Measurements from ENCODE around the gene KCTD6. TPM values are rescaled to one million over a fixed set of nuclear protein-coding genes. Genes with fewer than 3 reads are reported as not detected.

KCTD6 gene
- total and polyA plus RNA-seq, 7 donors = 4.6 to 25.3 (median 12.0) TPM

DNA sequence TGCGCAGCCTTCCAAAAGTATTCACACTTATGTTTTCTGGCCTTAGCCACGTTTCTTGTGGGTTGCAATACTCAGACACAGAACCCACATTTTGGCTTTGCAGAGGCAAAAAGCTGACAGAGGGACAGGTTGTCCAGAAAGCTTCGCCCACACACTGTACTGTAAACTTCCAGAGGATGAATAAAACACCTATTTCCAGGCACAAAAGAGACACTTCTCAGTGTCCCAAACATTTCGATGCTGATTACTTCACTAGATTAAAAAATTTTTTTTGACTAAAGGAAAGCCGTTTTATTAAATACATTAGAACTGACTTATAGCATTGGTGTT is 28.0 kb upstream of the KCTD6 start:
- TF ChIP-seq CTCF (IDR thresholded peaks at IDR 0.05) (no peak), EP300 (IDR thresholded peaks at IDR 0.05) (no peak), POLR2A (IDR thresholded peaks at IDR 0.05) (no peak)
- Histone ChIP-seq H3K27ac (no peak overlapping the region), H3K27me3 (no peaks in the 10 kb centered on the region), H3K9me3 (no peaks in the 10 kb centered on the region), H3K4me1 (peaks cover 0 to 13% (median 7%) of the 10 kb centered on the region in 4 donors), H3K36me3 (no peaks in the 10 kb centered on the region), H3K4me3 (peak overlapping the region in 2 of 4 donors; percentile 11 to 37)
- WGBS, 2 donors = 36 to 43% methylated on average over 5 of the region's 5 CpGs
- intact Hi-C loops (cut with DNase I) = loop anchor here (1.0 kb wide), 1 partner anchor 68 kb away; no protein-coding TSS in a partner anchor
- DNase-seq = no peak

DNA sequence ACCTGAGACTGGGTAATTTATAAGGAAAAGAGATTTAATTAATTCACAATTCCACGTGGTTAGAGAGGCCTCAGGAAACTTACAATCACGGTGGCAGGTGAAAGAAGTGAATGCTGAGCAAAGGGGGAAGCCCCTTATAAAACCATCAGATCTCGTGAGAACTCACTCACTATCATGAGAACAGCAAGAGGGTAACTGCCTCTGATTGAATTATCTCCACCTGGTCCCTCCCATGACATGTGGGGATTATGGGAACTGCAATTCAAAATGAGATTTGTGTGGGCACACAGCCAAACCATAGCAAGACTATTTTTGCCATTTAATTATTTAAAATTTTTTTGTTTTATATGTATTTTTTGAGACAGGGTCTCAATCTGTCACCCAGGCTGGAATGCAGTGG is 27.0 kb upstream of the KCTD6 start:
- H3K4me1 ChIP-seq = peaks cover 0 to 13% (median 7%) of the 10 kb centered on the region in 4 donors
- TF ChIP-seq EP300 (IDR thresholded peaks at IDR 0.05) (no peak), POLR2A (IDR thresholded peaks at IDR 0.05) (no peak), CTCF (IDR thresholded peaks at IDR 0.05) (no peak), POLR2AphosphoS5 (IDR thresholded peaks at IDR 0.05) (no peak)
- intact Hi-C loops (cut with DNase I) = no loop called here
- 48 to 51% methylated on average over 3 of the region's 3 CpGs for WGBS, 2 donors
- H3K27me3 ChIP-seq = no peaks in the 10 kb centered on the region
- no peak overlapping the region for H3K27ac ChIP-seq
- no peak for DNase-seq
- no peak overlapping the region for H3K4me3 ChIP-seq
- H3K9me3 ChIP-seq = no peaks in the 10 kb centered on the region
- no peaks in the 10 kb centered on the region for H3K36me3 ChIP-seq

DNA sequence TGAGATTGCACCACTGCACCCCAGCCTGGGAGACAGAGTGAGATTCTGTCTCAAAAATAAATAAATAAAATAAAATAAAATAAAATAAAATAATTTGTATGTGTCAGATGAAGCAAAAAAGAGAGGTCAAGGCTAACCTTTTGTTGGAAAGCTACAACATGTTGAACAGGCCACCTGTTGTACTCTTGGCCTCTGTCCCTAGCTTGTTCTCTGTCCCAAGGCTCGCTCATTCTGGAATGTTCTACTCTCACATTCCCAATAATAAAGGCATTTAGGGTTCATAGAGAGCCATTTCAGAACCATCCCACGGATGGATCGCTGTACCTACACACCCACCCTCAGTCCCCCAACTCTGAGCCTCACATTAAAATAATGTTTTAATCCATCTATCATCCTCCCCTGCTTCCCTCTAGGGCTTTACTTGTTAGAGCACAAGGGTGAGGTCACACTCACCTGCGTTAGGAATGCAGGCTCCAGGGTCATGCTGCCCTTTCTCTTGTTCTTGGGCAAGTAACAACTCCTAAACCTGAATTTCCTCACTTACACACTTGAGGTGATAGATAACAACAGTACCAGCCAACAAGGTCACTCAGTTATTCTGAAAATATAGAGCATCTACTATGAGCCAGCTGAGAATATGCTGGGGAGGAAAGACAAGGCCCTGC is 24.9 kb upstream of the KCTD6 start:
- Histone ChIP-seq H3K27ac (no peak overlapping the region), H3K27me3 (no peaks in the 10 kb centered on the region), H3K9me3 (no peaks in the 10 kb centered on the region), H3K36me3 (no peaks in the 10 kb centered on the region), H3K4me1 (peaks cover 0 to 20% (median 7%) of the 10 kb centered on the region in 4 donors), H3K4me3 (no peak overlapping the region)
- DNase-seq = no peak
- 92 to 94% methylated on average over 4 of the region's 4 CpGs for WGBS, 2 donors
- intact Hi-C loops (cut with DNase I) = no loop called here
- TF ChIP-seq CTCF (IDR thresholded peaks at IDR 0.05) (no peak), EP300 (IDR thresholded peaks at IDR 0.05) (no peak), POLR2AphosphoS5 (IDR thresholded peaks at IDR 0.05) (no peak), POLR2A (IDR thresholded peaks at IDR 0.05) (no peak)

DNA sequence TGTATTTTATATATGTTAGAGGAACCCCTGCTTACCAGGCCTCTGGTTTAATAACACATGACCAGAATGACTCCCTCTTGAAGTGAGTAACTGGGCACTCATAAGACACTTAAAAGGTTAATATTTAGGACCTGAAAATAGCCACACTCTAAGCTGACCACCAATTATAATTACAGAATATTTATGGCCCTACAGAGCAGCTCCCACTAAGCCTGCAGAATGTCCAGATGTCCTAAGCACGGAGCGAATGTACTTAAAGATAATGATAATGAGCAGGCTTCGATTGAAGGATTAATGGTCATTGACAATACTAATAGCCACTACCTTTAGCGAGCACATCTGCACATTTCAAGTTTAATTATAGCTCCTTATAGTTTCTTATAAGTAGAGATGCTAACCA is 22.8 kb upstream of the KCTD6 start:
- Histone ChIP-seq H3K9me3 (no peaks in the 10 kb centered on the region), H3K27me3 (no peaks in the 10 kb centered on the region), H3K27ac (no peak overlapping the region), H3K4me1 (peaks cover 0 to 7% (median under 1%) of the 10 kb centered on the region in 4 donors), H3K4me3 (no peak overlapping the region), H3K36me3 (no peaks in the 10 kb centered on the region)
- TF ChIP-seq POLR2AphosphoS5 (IDR thresholded peaks at IDR 0.05) = no peak
- WGBS, 2 donors = 81 to 93% methylated on average over 4 of the region's 4 CpGs
- intact Hi-C loops (cut with DNase I) = no loop called here
- no peak for DNase-seq

GRCh38 chr3:58470363-58471024 is 21.4 kb upstream of the KCTD6 start:
- H3K36me3 ChIP-seq = no peaks in the 10 kb centered on the region
- no peak overlapping the region for H3K4me3 ChIP-seq
- DNase-seq = no peak
- TF ChIP-seq POLR2A (IDR thresholded peaks at IDR 0.05) = no peak
- TF ChIP-seq EP300 (IDR thresholded peaks at IDR 0.05) = no peak
- TF ChIP-seq POLR2AphosphoS5 (IDR thresholded peaks at IDR 0.05) = no peak
- no peak for TF ChIP-seq CTCF (IDR thresholded peaks at IDR 0.05)
- H3K9me3 ChIP-seq = no peaks in the 10 kb centered on the region
- H3K27me3 ChIP-seq = no peaks in the 10 kb centered on the region
- 48 to 79% methylated on average over 12 of the region's 12 CpGs for WGBS, 2 donors
- intact Hi-C loops (cut with DNase I) = no loop called here
- no peak overlapping the region for H3K27ac ChIP-seq
- H3K4me1 ChIP-seq = peaks cover 0 to 7% (median 0%) of the 10 kb centered on the region in 4 donors
